K562 (cell line): Measurements from ENCODE around the gene DLK1. TPM values are rescaled to one million over a fixed set of nuclear protein-coding genes. Genes with fewer than 3 reads are reported as not detected.

Source experiments
- HNRNPUL1 ChIP-seq: fragments of 200-400 bp; formaldehyde crosslinking; IDR thresholded peaks from 2 replicates; pipeline ENCODE4 v1.6.1; 2017; ENCODE audit warnings: low read length
- KLF16 ChIP-seq: IDR thresholded peaks from 2 replicates; pipeline ENCODE4 v1.6.1; 2016; ENCODE audit warnings: antibody characterized with exemption
- LCOR ChIP-seq: sonication (generic); formaldehyde crosslinking; IDR thresholded peaks from 2 replicates; pipeline ENCODE4 v1.8.0; 2022; ENCODE audit warnings: mild to moderate bottlenecking, missing genetic modification reagents
- TCF3 ChIP-seq: sonication (generic); formaldehyde crosslinking; IDR thresholded peaks from 2 replicates; pipeline ENCODE4 v1.4.0; 2020; ENCODE audit warnings: mild to moderate bottlenecking, missing genetic modification reagents
- ZNF175 ChIP-seq: fragments of 200-800 bp; sonication (Bioruptor generic); IDR thresholded peaks from 2 replicates; pipeline ENCODE4 v1.6.1; 2016; ENCODE audit warnings: low read depth, mild to moderate bottlenecking, missing genetic modification characterization, missing compliant biosample characterization
- ZNF586 ChIP-seq: fragments of 450-650 bp; formaldehyde crosslinking; conservative IDR thresholded peaks from 2 replicates; pipeline ENCODE4 v1.4.0; 2020; ENCODE audit warnings: mild to moderate bottlenecking, moderate library complexity
- ZNF589 ChIP-seq: fragments of 200-800 bp; sonication (Bioruptor generic); IDR thresholded peaks from 2 replicates; pipeline ENCODE4 v1.6.1; 2016; ENCODE audit warnings: low read depth, missing genetic modification characterization, missing compliant biosample characterization
- polyA plus RNA-seq, 8 experiments: library from polyadenylated mRNA; depleted of rRNA in 4 of 8; stranded (reverse) in 5 of 8; unstranded in 3 of 8; fragments of >200 nt; fragmentation: Nextera tagmentation in 2 of 8; fragmentation: Illumina TruSeq in 1 of 8; extraction: Ambion mirVana in 2 of 8; extraction: Trizol in 1 of 8; gene quantifications; 2 replicates each; pipeline versions ENCODE4 v1.2.1 to v1.2.3, GENCODE V29; 2011 to 2014; ENCODE audit warnings: inconsistent platforms in 1 of 8, missing spikeins in 1 of 8
- total RNA-seq, 7 experiments: library from RNA; depleted of rRNA in 6 of 7; stranded (reverse); fragments of >200 nt in 6 of 7; fragmentation: Illumina TruSeq in 2 of 7; extraction: Trizol in 2 of 7; gene quantifications; 2 replicates each; pipeline versions ENCODE4 v1.2.1 to v1.2.3, GENCODE V29; 2011 to 2021; ENCODE audit warnings: low replicate concordance in 1 of 7
- TF ChIP-seq, protein P1 (sequence below): fragments of 250-450 bp; sonication (Bioruptor Pico); IDR thresholded peaks from 2 replicates; pipeline ENCODE4 v1.4.0; 2020
- TF ChIP-seq, protein P2 (sequence below), 2 experiments: IDR thresholded peaks; 2 replicates each; pipeline ENCODE4 v1.6.1; 2011; ENCODE audit warnings: borderline replicate concordance in 1 of 2, control low read depth in 1 of 2, low read depth in 1 of 2, low read length in 1 of 2, mild to moderate bottlenecking in 1 of 2, mixed read lengths in 1 of 2, moderate library complexity in 1 of 2; ENCODE audit not compliant: insufficient read depth in 1 of 2, insufficient read length in 1 of 2, poor library complexity in 1 of 2, severe bottlenecking in 1 of 2; ENCODE audit errors: extremely low read depth in 1 of 2
- TF ChIP-seq, protein P3 (sequence below): IDR thresholded peaks from 3 replicates; pipeline ENCODE4 v1.6.1; 2011; ENCODE audit warnings: borderline replicate concordance, mild to moderate bottlenecking; ENCODE audit not compliant: insufficient read length, insufficient read depth
- TF ChIP-seq, protein P4 (sequence below): fragments of 150-350 bp; IDR thresholded peaks from 2 replicates; pipeline ENCODE4 v1.6.1; 2014; ENCODE audit warnings: low read depth, mild to moderate bottlenecking, low read length, borderline replicate concordance
- TF ChIP-seq, protein P5 (sequence below): fragments of 450-650 bp; IDR thresholded peaks from 2 replicates; pipeline ENCODE4 v1.7.0; 2016; ENCODE audit warnings: borderline replicate concordance

The DLK1 gene
- total and polyA plus RNA-seq, 9 of the 15 experiments (the other 6 are each of a cell fraction or from before 2014, with no cell fraction given), result 4.4 to 97.2 (median 15.3) TPM

DNA sequence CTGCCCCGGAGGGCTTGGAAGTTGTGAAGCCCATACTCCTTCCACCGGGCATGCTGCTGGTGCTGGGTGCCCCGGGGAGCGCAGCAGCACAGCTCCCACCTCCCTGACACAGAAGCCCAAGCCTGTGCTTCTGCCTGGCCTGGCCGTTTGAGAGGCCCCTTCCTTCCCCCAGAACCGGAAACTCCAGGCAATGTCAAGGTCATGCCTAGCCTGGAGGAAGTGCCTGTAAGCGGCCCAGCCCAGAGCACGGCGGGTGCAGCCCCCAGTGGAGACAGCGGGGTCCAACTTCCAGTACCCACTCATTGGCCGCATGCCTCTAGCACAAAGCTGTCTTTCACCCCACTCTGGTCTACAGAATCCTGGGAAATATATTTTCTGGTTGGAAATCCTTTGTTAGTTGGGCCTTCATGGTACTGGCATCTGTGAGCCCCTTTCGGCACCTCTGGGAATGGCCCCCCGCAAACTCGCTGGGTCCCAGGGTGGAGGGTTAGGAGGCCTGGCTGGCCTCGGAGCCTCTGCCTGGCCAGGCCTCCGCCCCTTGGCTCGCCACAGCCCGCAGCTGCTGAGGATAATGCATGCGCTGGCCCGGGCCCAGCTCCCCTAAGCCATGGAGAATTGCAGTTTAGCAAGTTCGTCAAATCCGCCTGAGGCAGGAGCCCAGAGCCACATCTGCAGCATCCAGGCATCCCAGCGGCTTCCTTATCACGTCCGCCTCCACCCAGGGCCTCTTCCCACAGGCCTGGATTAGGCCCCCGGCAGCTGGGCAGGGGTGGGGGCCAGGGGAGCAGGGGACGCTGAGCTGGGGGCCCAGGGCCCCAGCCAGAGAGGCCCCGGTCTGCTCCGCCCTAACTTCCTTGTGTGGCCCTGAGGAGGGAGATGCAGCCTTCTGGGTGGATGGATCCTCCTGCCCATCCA lies 48.9 kb upstream of the DLK1 start (continued):
- TF ChIP-seq ZNF589 (CRISPR knock-in tag), result no peak
- TF ChIP-seq TCF3, result peak; percentile 89
- TF ChIP-seq, protein P1, sequence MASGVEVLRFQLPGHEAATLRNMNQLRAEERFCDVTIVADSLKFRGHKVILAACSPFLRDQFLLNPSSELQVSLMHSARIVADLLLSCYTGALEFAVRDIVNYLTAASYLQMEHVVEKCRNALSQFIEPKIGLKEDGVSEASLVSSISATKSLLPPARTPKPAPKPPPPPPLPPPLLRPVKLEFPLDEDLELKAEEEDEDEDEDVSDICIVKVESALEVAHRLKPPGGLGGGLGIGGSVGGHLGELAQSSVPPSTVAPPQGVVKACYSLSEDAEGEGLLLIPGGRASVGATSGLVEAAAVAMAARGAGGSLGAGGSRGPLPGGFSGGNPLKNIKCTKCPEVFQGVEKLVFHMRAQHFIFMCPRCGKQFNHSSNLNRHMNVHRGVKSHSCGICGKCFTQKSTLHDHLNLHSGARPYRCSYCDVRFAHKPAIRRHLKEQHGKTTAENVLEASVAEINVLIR (CRISPR knock-in tag), result no peak; the same call in 1 of the 2 replicates
- peak; percentile 18; the same call in 1 of the 2 replicates for TF ChIP-seq ZNF175 (CRISPR knock-in tag)
- TF ChIP-seq ZNF586 (CRISPR knock-in tag), result no peak
- TF ChIP-seq KLF16, result peak; percentile 63; the same call in 1 of the 2 replicates
- TF ChIP-seq HNRNPUL1, result no peak
- TF ChIP-seq, protein P2, sequence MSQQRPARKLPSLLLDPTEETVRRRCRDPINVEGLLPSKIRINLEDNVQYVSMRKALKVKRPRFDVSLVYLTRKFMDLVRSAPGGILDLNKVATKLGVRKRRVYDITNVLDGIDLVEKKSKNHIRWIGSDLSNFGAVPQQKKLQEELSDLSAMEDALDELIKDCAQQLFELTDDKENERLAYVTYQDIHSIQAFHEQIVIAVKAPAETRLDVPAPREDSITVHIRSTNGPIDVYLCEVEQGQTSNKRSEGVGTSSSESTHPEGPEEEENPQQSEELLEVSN (IDR thresholded peaks at IDR 0.05; ENCODE audit: borderline replicate concordance in 1 of 2, extremely low read depth in 1 of 2, insufficient read depth in 1 of 2, insufficient read length in 1 of 2, low read depth in 1 of 2, low read length in 1 of 2, poor library complexity in 1 of 2, severe bottlenecking in 1 of 2), result peak in 1 of 2 experiments; percentile 45
- TF ChIP-seq, protein P3, sequence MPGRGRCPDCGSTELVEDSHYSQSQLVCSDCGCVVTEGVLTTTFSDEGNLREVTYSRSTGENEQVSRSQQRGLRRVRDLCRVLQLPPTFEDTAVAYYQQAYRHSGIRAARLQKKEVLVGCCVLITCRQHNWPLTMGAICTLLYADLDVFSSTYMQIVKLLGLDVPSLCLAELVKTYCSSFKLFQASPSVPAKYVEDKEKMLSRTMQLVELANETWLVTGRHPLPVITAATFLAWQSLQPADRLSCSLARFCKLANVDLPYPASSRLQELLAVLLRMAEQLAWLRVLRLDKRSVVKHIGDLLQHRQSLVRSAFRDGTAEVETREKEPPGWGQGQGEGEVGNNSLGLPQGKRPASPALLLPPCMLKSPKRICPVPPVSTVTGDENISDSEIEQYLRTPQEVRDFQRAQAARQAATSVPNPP, result no peak
- 0 out of 2 replicates have a peak, but pooled peaks have one; percentile 41 for TF ChIP-seq LCOR
- TF ChIP-seq, protein P4, sequence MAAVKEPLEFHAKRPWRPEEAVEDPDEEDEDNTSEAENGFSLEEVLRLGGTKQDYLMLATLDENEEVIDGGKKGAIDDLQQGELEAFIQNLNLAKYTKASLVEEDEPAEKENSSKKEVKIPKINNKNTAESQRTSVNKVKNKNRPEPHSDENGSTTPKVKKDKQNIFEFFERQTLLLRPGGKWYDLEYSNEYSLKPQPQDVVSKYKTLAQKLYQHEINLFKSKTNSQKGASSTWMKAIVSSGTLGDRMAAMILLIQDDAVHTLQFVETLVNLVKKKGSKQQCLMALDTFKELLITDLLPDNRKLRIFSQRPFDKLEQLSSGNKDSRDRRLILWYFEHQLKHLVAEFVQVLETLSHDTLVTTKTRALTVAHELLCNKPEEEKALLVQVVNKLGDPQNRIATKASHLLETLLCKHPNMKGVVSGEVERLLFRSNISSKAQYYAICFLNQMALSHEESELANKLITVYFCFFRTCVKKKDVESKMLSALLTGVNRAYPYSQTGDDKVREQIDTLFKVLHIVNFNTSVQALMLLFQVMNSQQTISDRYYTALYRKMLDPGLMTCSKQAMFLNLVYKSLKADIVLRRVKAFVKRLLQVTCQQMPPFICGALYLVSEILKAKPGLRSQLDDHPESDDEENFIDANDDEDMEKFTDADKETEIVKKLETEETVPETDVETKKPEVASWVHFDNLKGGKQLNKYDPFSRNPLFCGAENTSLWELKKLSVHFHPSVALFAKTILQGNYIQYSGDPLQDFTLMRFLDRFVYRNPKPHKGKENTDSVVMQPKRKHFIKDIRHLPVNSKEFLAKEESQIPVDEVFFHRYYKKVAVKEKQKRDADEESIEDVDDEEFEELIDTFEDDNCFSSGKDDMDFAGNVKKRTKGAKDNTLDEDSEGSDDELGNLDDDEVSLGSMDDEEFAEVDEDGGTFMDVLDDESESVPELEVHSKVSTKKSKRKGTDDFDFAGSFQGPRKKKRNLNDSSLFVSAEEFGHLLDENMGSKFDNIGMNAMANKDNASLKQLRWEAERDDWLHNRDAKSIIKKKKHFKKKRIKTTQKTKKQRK, result no peak
- TF ChIP-seq, protein P5, sequence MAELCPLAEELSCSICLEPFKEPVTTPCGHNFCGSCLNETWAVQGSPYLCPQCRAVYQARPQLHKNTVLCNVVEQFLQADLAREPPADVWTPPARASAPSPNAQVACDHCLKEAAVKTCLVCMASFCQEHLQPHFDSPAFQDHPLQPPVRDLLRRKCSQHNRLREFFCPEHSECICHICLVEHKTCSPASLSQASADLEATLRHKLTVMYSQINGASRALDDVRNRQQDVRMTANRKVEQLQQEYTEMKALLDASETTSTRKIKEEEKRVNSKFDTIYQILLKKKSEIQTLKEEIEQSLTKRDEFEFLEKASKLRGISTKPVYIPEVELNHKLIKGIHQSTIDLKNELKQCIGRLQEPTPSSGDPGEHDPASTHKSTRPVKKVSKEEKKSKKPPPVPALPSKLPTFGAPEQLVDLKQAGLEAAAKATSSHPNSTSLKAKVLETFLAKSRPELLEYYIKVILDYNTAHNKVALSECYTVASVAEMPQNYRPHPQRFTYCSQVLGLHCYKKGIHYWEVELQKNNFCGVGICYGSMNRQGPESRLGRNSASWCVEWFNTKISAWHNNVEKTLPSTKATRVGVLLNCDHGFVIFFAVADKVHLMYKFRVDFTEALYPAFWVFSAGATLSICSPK, result peak; percentile 96
